Caco-2 (cell line): ENCODE results near the gene TEX54. TPM values are rescaled to one million over a fixed set of nuclear protein-coding genes. Genes with fewer than 3 reads are reported as not detected.

ENCODE experiments used
- BruUV-seq: library from RNA; stranded (reverse); fragments of 400-500 nt; replicated peaks from 2 replicates; lab custom pipeline; 2021; lab: Mats Ljungman, UMichigan
- CTCF ChIA-PET: fragments of 300-600 bp; sonication (Branson Sonifier 250); formaldehyde crosslinking; loops from one replicate; lab custom pipeline; 2022; ENCODE audit warnings: antibody characterized with exemption; lab: Charles Lee
- POLR2A ChIA-PET: fragments of 300-600 bp; sonication (Branson Sonifier 250); formaldehyde crosslinking; loops from one replicate; lab custom pipeline; 2022; ENCODE audit warnings: antibody characterized with exemption; lab: Charles Lee
- DNase-seq, 2 experiments: peaks; one replicate each; pipeline versions ENCODE4 v3.0.0 to v3.0.0-alpha.2; 2020 to 2022
- H3K27me3 ChIP-seq: replicated peaks from 2 replicates; pipeline ENCODE4 v1.6.0; 2011; ENCODE audit warnings: low read length; ENCODE audit not compliant: control insufficient read depth, insufficient read depth
- H3K36me3 ChIP-seq: 2 replicates; pipeline ENCODE4 v1.5.1; 2011; ENCODE audit warnings: low read length; ENCODE audit not compliant: control insufficient read depth, insufficient read depth
- H3K4me1 ChIP-seq: fragments of 250-450 bp; sonication (Bioruptor Pico); 2 replicates; pipeline ENCODE4 v1.5.1; 2020; ENCODE audit warnings: mild to moderate bottlenecking
- H3K4me3 ChIP-seq: 2 replicates; pipeline ENCODE4 v1.5.1; 2011; ENCODE audit warnings: low read depth, mild to moderate bottlenecking, control low read depth, low read length
- H3K9me3 ChIP-seq: fragments of 250-450 bp; sonication (Bioruptor Pico); 2 replicates; pipeline ENCODE4 v1.5.1; 2020; ENCODE audit warnings: mild to moderate bottlenecking, moderate library complexity
- H3K27ac Mint-ChIP-seq: one replicate; pipeline ENCODE4 v1.8.0; 2022; ENCODE audit warnings: mixed read lengths; ENCODE audit not compliant: unreplicated experiment
- H3K27me3 Mint-ChIP-seq: one replicate; pipeline ENCODE4 v1.8.0; 2022; ENCODE audit warnings: mixed read lengths; ENCODE audit not compliant: insufficient read depth, unreplicated experiment
- H3K36me3 Mint-ChIP-seq: one replicate; pipeline ENCODE4 v1.8.0; 2022; ENCODE audit warnings: mild to moderate bottlenecking, mixed read lengths; ENCODE audit not compliant: insufficient read depth, unreplicated experiment
- H3K4me1 Mint-ChIP-seq: one replicate; pipeline ENCODE4 v1.8.0; 2022; ENCODE audit warnings: low read depth, mixed read lengths; ENCODE audit not compliant: unreplicated experiment
- H3K4me3 Mint-ChIP-seq: one replicate; pipeline ENCODE4 v1.8.0; 2022; ENCODE audit warnings: mild to moderate bottlenecking, moderate library complexity, mixed read lengths; ENCODE audit not compliant: unreplicated experiment
- H3K9me3 Mint-ChIP-seq: one replicate; pipeline ENCODE4 v1.8.0; 2022; ENCODE audit warnings: mixed read lengths; ENCODE audit not compliant: unreplicated experiment
- intact Hi-C: fragments of 100-400 bp; cut with micrococcal nuclease; formaldehyde crosslinking; loops from one replicate; pipeline ENCODE4 v1.10.0; 2022; ENCODE audit not compliant: unreplicated experiment
- total RNA-seq: library from RNA; stranded (reverse); gene quantifications from 2 replicates; pipeline ENCODE4 v1.2.3, GENCODE V29; 2022
- TF ChIP-seq, protein P1 (sequence below), 2 experiments: fragments of 200-600 bp in 1 of 2; IDR thresholded peaks; 1 replicate in 1 of 2; 2 replicates in 1 of 2; pipeline versions ENCODE4 v1.5.1 to v1.8.0; 2011 to 2022; ENCODE audit warnings: antibody characterized with exemption in 1 of 2, control low read depth in 1 of 2, inconsistent platforms in 1 of 2, low read depth in 1 of 2, low read length in 1 of 2, mild to moderate bottlenecking in 1 of 2, moderate library complexity in 1 of 2; ENCODE audit not compliant: insufficient read depth in 1 of 2, severe bottlenecking in 1 of 2, unreplicated experiment in 1 of 2

Gene TEX54
- total RNA-seq, 1 experiment from 2014 or later: 0.95 TPM

DNA sequence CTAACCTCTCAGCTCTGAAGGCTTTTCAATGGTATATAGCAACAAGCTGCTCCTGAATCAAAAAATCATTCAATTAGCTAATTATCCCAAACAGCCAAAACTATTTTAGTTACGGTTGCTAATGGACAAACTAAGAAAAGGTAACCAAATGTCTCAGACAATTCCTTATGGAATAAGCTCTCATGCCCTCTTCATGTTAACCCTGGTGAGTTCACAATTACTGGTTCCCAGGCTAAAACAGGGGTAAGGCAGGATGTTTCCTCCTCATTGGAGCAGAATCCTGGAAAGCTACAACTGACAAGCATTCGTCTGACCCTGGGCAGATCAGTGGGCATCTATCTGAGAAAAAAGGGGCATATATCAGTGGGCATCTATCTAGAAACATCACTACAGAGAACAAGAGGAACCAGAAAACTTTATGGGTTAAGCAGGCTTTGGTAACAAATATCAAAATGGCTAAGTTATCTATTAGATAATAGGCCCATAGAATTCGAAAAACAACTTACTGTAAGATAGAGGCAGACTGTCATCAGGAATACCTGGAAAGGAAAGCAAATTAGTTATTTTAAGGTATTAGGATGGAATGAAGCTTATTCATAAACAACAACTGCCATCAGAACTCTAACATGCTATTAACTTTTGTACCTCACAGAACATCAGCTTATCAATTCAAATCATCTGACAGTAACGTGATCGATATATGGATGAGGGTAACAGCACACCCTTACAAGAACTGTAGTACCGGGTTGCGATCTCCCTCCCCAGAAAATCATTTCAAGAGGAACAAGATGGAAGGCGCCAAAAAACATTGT, 21.6 kb upstream of the TEX54 start:
- intact Hi-C loops: loop anchor here (10.0 kb wide), 1 partner anchor 129 kb away; the partner anchor contains the start of genes HNRNPUL2 and TTC9C
- Histone ChIP-seq H3K4me1 (peaks cover 33% of the 10 kb centered on the region), H3K9me3 (no peaks in the 10 kb centered on the region), H3K27me3 (no peaks in the 10 kb centered on the region), H3K36me3 (peaks cover 13% of the 10 kb centered on the region), H3K4me3 (peak overlapping the region; percentile 81)
- Mint-ChIP-seq H3K4me3 (peak overlapping the region; percentile 77), H3K36me3 (peaks cover 94% of the 10 kb centered on the region), H3K27ac (peak overlapping the region; percentile 85), H3K27me3 (no peaks in the 10 kb centered on the region), H3K4me1 (peaks cover 30% of the 10 kb centered on the region), H3K9me3 (no peaks in the 10 kb centered on the region)
- no peak for DNase-seq
- TF ChIP-seq, protein P1, sequence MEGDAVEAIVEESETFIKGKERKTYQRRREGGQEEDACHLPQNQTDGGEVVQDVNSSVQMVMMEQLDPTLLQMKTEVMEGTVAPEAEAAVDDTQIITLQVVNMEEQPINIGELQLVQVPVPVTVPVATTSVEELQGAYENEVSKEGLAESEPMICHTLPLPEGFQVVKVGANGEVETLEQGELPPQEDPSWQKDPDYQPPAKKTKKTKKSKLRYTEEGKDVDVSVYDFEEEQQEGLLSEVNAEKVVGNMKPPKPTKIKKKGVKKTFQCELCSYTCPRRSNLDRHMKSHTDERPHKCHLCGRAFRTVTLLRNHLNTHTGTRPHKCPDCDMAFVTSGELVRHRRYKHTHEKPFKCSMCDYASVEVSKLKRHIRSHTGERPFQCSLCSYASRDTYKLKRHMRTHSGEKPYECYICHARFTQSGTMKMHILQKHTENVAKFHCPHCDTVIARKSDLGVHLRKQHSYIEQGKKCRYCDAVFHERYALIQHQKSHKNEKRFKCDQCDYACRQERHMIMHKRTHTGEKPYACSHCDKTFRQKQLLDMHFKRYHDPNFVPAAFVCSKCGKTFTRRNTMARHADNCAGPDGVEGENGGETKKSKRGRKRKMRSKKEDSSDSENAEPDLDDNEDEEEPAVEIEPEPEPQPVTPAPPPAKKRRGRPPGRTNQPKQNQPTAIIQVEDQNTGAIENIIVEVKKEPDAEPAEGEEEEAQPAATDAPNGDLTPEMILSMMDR (IDR thresholded peaks at IDR 0.05; ENCODE audit: insufficient read depth in 1 of 2, low read depth in 1 of 2, low read length in 1 of 2, severe bottlenecking in 1 of 2, unreplicated experiment in 1 of 2): no peak
- BruUV-seq: no TSS peak
- POLR2A ChIA-PET: interaction anchor here (0.6 to 4.0 kb wide), 9 partner anchors 13 to 127 kb away, joined by 3 to 32 read pairs (median 4); partner anchors contain the start of genes HNRNPUL2, STX5, TMEM179B and ZBTB3
- CTCF ChIA-PET: no interaction called here

DNA sequence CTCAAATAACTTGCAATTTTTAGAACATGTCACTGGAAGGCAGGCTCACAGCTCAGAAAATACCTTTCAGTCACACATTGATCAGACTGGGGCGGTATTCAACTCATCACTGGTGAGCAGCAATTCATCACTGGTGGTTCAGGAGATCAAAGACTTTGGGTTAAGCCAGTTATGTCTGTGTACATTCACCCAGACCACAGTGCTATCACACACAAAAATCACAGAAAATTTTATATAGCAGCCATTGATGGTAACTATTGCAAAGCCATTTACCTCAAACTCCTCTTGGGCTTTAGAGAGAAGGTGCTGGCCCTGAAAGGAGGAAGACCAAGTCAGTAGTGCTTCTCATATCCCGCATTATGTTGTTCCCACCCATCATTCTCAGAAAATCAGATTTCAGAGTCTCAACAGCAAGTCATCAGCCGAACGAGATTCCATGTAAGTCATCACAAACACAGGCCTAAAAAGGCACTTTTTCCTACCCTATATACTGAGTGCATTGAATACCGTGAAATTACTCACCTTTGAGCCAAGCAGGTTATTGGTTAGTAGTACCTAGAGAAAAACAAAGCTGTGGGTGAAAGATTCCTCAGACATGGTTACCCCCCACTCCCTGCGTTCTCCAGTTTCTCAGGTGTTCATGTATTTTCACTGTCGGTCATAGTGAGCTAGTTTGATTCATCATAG, 20.8 kb upstream of the TEX54 start:
- Histone ChIP-seq H3K36me3 (peaks cover 13% of the 10 kb centered on the region), H3K9me3 (no peaks in the 10 kb centered on the region), H3K4me1 (peaks cover 31% of the 10 kb centered on the region), H3K4me3 (peak overlapping the region; percentile 81), H3K27me3 (no peaks in the 10 kb centered on the region)
- no peaks in the 10 kb centered on the region for H3K27me3 Mint-ChIP-seq
- H3K9me3 Mint-ChIP-seq: no peaks in the 10 kb centered on the region
- POLR2A ChIA-PET: interaction anchor here (0.9 to 1.4 kb wide), 4 partner anchors 13 to 66 kb away, joined by 3 to 8 read pairs (median 4); no protein-coding TSS in a partner anchor
- peak overlapping the region; percentile 85 for H3K27ac Mint-ChIP-seq
- no TSS peak for BruUV-seq
- TF ChIP-seq, protein P1 (IDR thresholded peaks at IDR 0.05; ENCODE audit: insufficient read depth in 1 of 2, low read depth in 1 of 2, low read length in 1 of 2, severe bottlenecking in 1 of 2, unreplicated experiment in 1 of 2): no peak
- H3K36me3 Mint-ChIP-seq: peaks cover 96% of the 10 kb centered on the region
- H3K4me1 Mint-ChIP-seq: peaks cover 26% of the 10 kb centered on the region
- CTCF ChIA-PET: no interaction called here
- intact Hi-C loops: loop anchor here (10.0 kb wide), 1 partner anchor 129 kb away; the partner anchor contains the start of genes HNRNPUL2 and TTC9C
- no peak for DNase-seq
- H3K4me3 Mint-ChIP-seq: peak overlapping the region; percentile 77
